NK-92 treated with Interleukin-12 subunit alpha and Interleukin-12 subunit beta, amount 100 ng/mL, for 24 hours (cell line): ENCODE data around the gene USP20.
"Not testable (repeated sequence)": the region's sequence is repeated elsewhere in the genome, so short reads cannot be mapped to it uniquely, and the experiment has no call there.

Experiments used
- DNase-seq: peaks from one replicate; lab custom pipeline; 2025; lab: John Stamatoyannopoulos, UW

Gene USP20

GRCh38 chr9:129835128-129835859, at the start of gene USP20, which contains the start of gene C9orf78:
Gene USP20, plus strand, starts transcription at chr9:129835458. Its CDS starts 17,098 bp downstream, at chr9:129852556.
Gene C9orf78, minus strand, starts transcription at chr9:129835275. Its CDS starts 54 bp downstream, at chr9:129835221.
- peak; percentile 88 for DNase-seq

GRCh38 chr9:129785866-129786265, 49.4 kb upstream of the USP20 start:
- DNase-seq = no peak

GRCh38 chr9:129786481-129786880, 48.8 kb upstream of the USP20 start:
- no peak for DNase-seq

- no peak for DNase-seq
These were observed 40.7 kb upstream of the USP20 start for GRCh38 chr9:129794549-129794948.

GRCh38 chr9:129796029-129796428, 39.2 kb upstream of the USP20 start:
- DNase-seq = not testable (repeated sequence)

GRCh38 chr9:129798973-129799372, 36.3 kb upstream of the USP20 start:
- DNase-seq = no peak

- no peak for DNase-seq
These were observed 33.8 kb upstream of the USP20 start for GRCh38 chr9:129801504-129801903.

GRCh38 chr9:129802833-129803675, 32.2 kb upstream of the USP20 start, which contains the start of gene TOR1B:
Gene TOR1B, plus strand, starts transcription at chr9:129803184. Its CDS starts 29 bp downstream, at chr9:129803213.
- peak; percentile 70 for DNase-seq

GRCh38 chr9:129803676-129804060, 31.6 kb upstream of the USP20 start:
- no peak for DNase-seq

GRCh38 chr9:129806061-129806460, 29.2 kb upstream of the USP20 start:
- no peak for DNase-seq

- DNase-seq = no peak
These were observed 25.9 kb upstream of the USP20 start for GRCh38 chr9:129809346-129809745.

GRCh38 chr9:129810116-129810515, 25.1 kb upstream of the USP20 start:
- DNase-seq = no peak

- DNase-seq = no peak
These were observed 24.5 kb upstream of the USP20 start for GRCh38 chr9:129810788-129811187.

- DNase-seq = no peak
These were observed 23.3 kb upstream of the USP20 start for GRCh38 chr9:129811967-129812363.

- no peak for DNase-seq
These were observed 22.9 kb upstream of the USP20 start for GRCh38 chr9:129812385-129812784.

- DNase-seq = no peak
These were observed 21.6 kb upstream of the USP20 start for GRCh38 chr9:129813661-129814060.

- DNase-seq = no peak
These were observed 20.6 kb upstream of the USP20 start for GRCh38 chr9:129814432-129815223.

GRCh38 chr9:129815278-129815677, 20.0 kb upstream of the USP20 start:
- DNase-seq = no peak

- no peak for DNase-seq
These were observed 18.5 kb upstream of the USP20 start for GRCh38 chr9:129816501-129817435.

GRCh38 chr9:129822898-129823541, 12.2 kb upstream of the USP20 start:
- no peak for DNase-seq

GRCh38 chr9:129823542-129823934, 11.7 kb upstream of the USP20 start:
- no peak for DNase-seq
